WTC11 (cell line): ENCODE measurements around the gene CLDN20. TPM values are rescaled to one million over a fixed set of nuclear protein-coding genes. Genes with fewer than 3 reads are reported as not detected.

Experiments
- ATAC-seq: fragments of 200-7000 bp; cut with Tn5 transposase; 2 replicates; pipeline ENCODE4 v1.10.0; 2021; ENCODE audit warnings: mild to moderate bottlenecking, moderate library complexity
- CTCF ChIA-PET: fragments of 300-600 bp; sonication (Branson Sonifier 250); formaldehyde crosslinking; loops from one replicate; lab custom pipeline; 2021; ENCODE audit warnings: antibody characterized with exemption; lab: Charles Lee
- POLR2A ChIA-PET: fragments of 350-600 bp; sonication (Branson Sonifier 250); formaldehyde crosslinking; loops from one replicate; lab custom pipeline; 2021; ENCODE audit warnings: antibody characterized with exemption; lab: Charles Lee
- DNase-seq: peaks from one replicate; pipeline ENCODE4 v3.0.0; 2021; ENCODE audit warnings: low spot score
- H3K27ac Mint-ChIP-seq: 2 replicates; pipeline ENCODE4 v1.8.0; 2021; ENCODE audit warnings: mixed read lengths
- H3K27me3 Mint-ChIP-seq: 2 replicates; pipeline ENCODE4 v1.8.0; 2021; ENCODE audit warnings: low read depth, mild to moderate bottlenecking, moderate library complexity, mixed read lengths
- H3K36me3 Mint-ChIP-seq: 2 replicates; pipeline ENCODE4 v1.8.0; 2021; ENCODE audit warnings: mixed read lengths
- H3K4me1 Mint-ChIP-seq: 2 replicates; pipeline ENCODE4 v1.8.0; 2022; ENCODE audit warnings: mixed read lengths
- H3K4me3 Mint-ChIP-seq: 2 replicates; pipeline ENCODE4 v1.8.0; 2021; ENCODE audit warnings: mild to moderate bottlenecking, moderate library complexity, mixed read lengths
- H3K9me3 Mint-ChIP-seq: 2 replicates; pipeline ENCODE4 v1.8.0; 2021; ENCODE audit warnings: mixed read lengths
- AR ChIP-seq: fragments of 250-450 bp; sonication (Bioruptor Pico); IDR thresholded peaks from 2 replicates; pipeline ENCODE4 v1.9.0; 2021; ENCODE audit warnings: mild to moderate bottlenecking
- ARID4B ChIP-seq: sonication (generic); formaldehyde crosslinking; IDR thresholded peaks from 2 replicates; pipeline ENCODE4 v1.8.0; 2023; ENCODE audit warnings: missing genetic modification reagents, mild to moderate bottlenecking, borderline replicate concordance
- ATF3 ChIP-seq: sonication (generic); formaldehyde crosslinking; conservative IDR thresholded peaks from 2 replicates; pipeline ENCODE4 v1.8.1; 2022; ENCODE audit warnings: mild to moderate bottlenecking, missing genetic modification reagents
- ETV6 ChIP-seq: sonication (generic); formaldehyde crosslinking; IDR thresholded peaks from 2 replicates; pipeline ENCODE4 v1.8.1; 2022; ENCODE audit warnings: mild to moderate bottlenecking, missing genetic modification reagents
- FOXJ3 ChIP-seq: sonication (generic); formaldehyde crosslinking; IDR thresholded peaks from 2 replicates; pipeline ENCODE4 v1.9.0; 2021; ENCODE audit warnings: missing genetic modification reagents, mild to moderate bottlenecking, borderline replicate concordance
- FOXP1 ChIP-seq: sonication (generic); formaldehyde crosslinking; IDR thresholded peaks from 2 replicates; pipeline ENCODE4 v1.8.0; 2022; ENCODE audit warnings: missing genetic modification reagents, mild to moderate bottlenecking, moderate library complexity, borderline replicate concordance
- GABPB1 ChIP-seq: sonication (generic); formaldehyde crosslinking; IDR thresholded peaks from 2 replicates; pipeline ENCODE4 v1.8.1; 2023; ENCODE audit warnings: mild to moderate bottlenecking, missing genetic modification reagents
- IRF1 ChIP-seq: sonication (generic); formaldehyde crosslinking; IDR thresholded peaks from 2 replicates; pipeline ENCODE4 v1.8.0; 2023; ENCODE audit warnings: missing genetic modification reagents
- JUN ChIP-seq: sonication (generic); formaldehyde crosslinking; IDR thresholded peaks from 2 replicates; pipeline ENCODE4 v1.8.0; 2023; ENCODE audit warnings: mild to moderate bottlenecking, missing genetic modification reagents
- MAX ChIP-seq: sonication (generic); formaldehyde crosslinking; IDR thresholded peaks from 2 replicates; pipeline ENCODE4 v1.8.0; 2022; ENCODE audit warnings: mild to moderate bottlenecking, missing genetic modification reagents
- NFATC4 ChIP-seq: fragments of 250-450 bp; sonication (Bioruptor Pico); IDR thresholded peaks from 2 replicates; pipeline ENCODE4 v1.9.0; 2021; ENCODE audit warnings: mild to moderate bottlenecking
- RELA ChIP-seq: sonication (generic); formaldehyde crosslinking; IDR thresholded peaks from 2 replicates; pipeline ENCODE4 v1.8.1; 2022; ENCODE audit warnings: missing genetic modification reagents, mild to moderate bottlenecking, borderline replicate concordance
- STAT6 ChIP-seq: sonication (generic); formaldehyde crosslinking; conservative IDR thresholded peaks from 2 replicates; pipeline ENCODE4 v1.8.1; 2023; ENCODE audit warnings: mild to moderate bottlenecking, low read depth, missing genetic modification reagents, moderate library complexity
- ZBTB21 ChIP-seq: sonication (generic); formaldehyde crosslinking; IDR thresholded peaks from 2 replicates; pipeline ENCODE4 v1.8.1; 2023; ENCODE audit warnings: mild to moderate bottlenecking, missing genetic modification reagents, borderline replicate concordance
- ZBTB43 ChIP-seq: sonication (generic); formaldehyde crosslinking; IDR thresholded peaks from 2 replicates; pipeline ENCODE4 v1.8.1; 2023; ENCODE audit warnings: mild to moderate bottlenecking, missing genetic modification reagents
- ZNF532 ChIP-seq: fragments of 250-450 bp; sonication (Bioruptor Pico); IDR thresholded peaks from 2 replicates; pipeline ENCODE4 v1.9.0; 2021; ENCODE audit warnings: mild to moderate bottlenecking, borderline replicate concordance
- total RNA-seq: library from RNA; stranded (reverse); gene quantifications from 3 replicates; pipeline ENCODE4 v1.2.3, GENCODE V29; 2021

The CLDN20 gene
- total RNA-seq, 1 experiment from 2014 or later: not detected

GRCh38 chr6:155234167-155234566 lies 29.6 kb upstream of the CLDN20 start:
- ChIA-PET CTCF (interaction anchor here (1.4 to 3.2 kb wide), 4 partner anchors 11 to 38 kb away, joined by 4 to 24 read pairs (median 6); no protein-coding TSS in a partner anchor), POLR2A (no interaction called here)
- Mint-ChIP-seq H3K27me3 (peaks cover 3% of the 10 kb centered on the region; the same call in 1 of the 2 replicates), H3K4me3 (no peak overlapping the region), H3K4me1 (peaks cover 7% of the 10 kb centered on the region), H3K9me3 (peaks cover 45% of the 10 kb centered on the region), H3K36me3 (peaks cover 50% of the 10 kb centered on the region), H3K27ac (no peak overlapping the region)
- no peak for ATAC-seq
- DNase-seq: no peak
- TF ChIP-seq RELA (CRISPR knock-in tag): no peak
- TF ChIP-seq AR (CRISPR knock-in tag): no peak
- no peak for TF ChIP-seq ATF3 (CRISPR knock-in tag)
- no peak for TF ChIP-seq ZBTB21 (CRISPR knock-in tag)
- TF ChIP-seq JUN (CRISPR knock-in tag): no peak
- no peak for TF ChIP-seq ZBTB43
- no peak for TF ChIP-seq IRF1
- TF ChIP-seq ARID4B: no peak
- no peak for TF ChIP-seq ZNF532
- TF ChIP-seq ETV6 (CRISPR knock-in tag): no peak
- no peak for TF ChIP-seq FOXJ3 (CRISPR knock-in tag)
- TF ChIP-seq FOXP1 (CRISPR knock-in tag): no peak
- TF ChIP-seq STAT6: no peak
- no peak for TF ChIP-seq GABPB1 (CRISPR knock-in tag)
- no peak for TF ChIP-seq NFATC4 (CRISPR knock-in tag)
- no peak for TF ChIP-seq MAX (CRISPR knock-in tag)
